Nephron progenitor cell (in vitro differentiated cells): Measurements from ENCODE around the gene RNASE13.
"Not testable (repeated sequence)": the region's sequence is repeated elsewhere in the genome, so short reads cannot be mapped to it uniquely, and the experiment has no call there.

Experiments used
- DNase-seq: peaks from one replicate; pipeline ENCODE4 v3.0.0; 2021
- H3K27ac Mint-ChIP-seq: 2 replicates; pipeline ENCODE4 v1.8.0; 2021; ENCODE audit warnings: mild to moderate bottlenecking, moderate library complexity, mixed read lengths
- H3K27me3 Mint-ChIP-seq: 2 replicates; pipeline ENCODE4 v1.8.0; 2021; ENCODE audit warnings: mild to moderate bottlenecking, low read depth, mixed read lengths; ENCODE audit not compliant: poor library complexity
- H3K36me3 Mint-ChIP-seq: 2 replicates; pipeline ENCODE4 v1.8.0; 2021; ENCODE audit warnings: low read depth, mixed read lengths
- H3K4me1 Mint-ChIP-seq: 2 replicates; pipeline ENCODE4 v1.8.0; 2021; ENCODE audit warnings: mixed read lengths
- H3K4me3 Mint-ChIP-seq: 2 replicates; pipeline ENCODE4 v1.8.0; 2021; ENCODE audit warnings: mild to moderate bottlenecking, moderate library complexity, mixed read lengths
- H3K9me3 Mint-ChIP-seq: 2 replicates; pipeline ENCODE4 v1.8.0; 2021; ENCODE audit warnings: mild to moderate bottlenecking, moderate library complexity, mixed read lengths
- TF ChIP-seq, protein P1 (sequence below): fragments of 200-600 bp; sonication (generic); IDR thresholded peaks from 2 replicates; pipeline ENCODE4 v1.5.0; 2021; ENCODE audit warnings: antibody characterized with exemption

The RNASE13 gene

DNA sequence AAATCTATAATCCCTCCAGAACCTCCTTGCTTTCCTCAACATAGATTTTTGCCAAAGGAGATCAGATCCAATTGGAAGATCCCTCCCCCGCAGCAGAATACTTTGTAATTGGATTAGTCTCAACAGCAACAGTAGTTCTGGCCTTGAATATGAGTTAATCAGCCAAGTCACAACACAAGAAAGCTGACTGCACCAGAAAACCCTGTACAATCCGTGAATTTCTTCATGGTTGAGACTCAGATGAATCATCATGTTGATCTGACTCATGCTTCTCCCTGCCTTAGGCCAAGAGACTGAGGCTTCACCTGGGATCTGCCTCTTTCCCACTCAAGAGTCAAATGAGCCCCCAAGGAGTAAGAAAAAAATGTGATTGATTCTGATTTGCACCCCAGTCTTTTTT lies 47.8 kb downstream of the RNASE13 start:
- Mint-ChIP-seq H3K27ac (no peak overlapping the region), H3K9me3 (no peaks in the 10 kb centered on the region), H3K27me3 (peaks cover 36% of the 10 kb centered on the region), H3K4me3 (no peak overlapping the region), H3K4me1 (peaks cover 27% of the 10 kb centered on the region), H3K36me3 (peaks cover 11% of the 10 kb centered on the region)
- TF ChIP-seq, protein P1, sequence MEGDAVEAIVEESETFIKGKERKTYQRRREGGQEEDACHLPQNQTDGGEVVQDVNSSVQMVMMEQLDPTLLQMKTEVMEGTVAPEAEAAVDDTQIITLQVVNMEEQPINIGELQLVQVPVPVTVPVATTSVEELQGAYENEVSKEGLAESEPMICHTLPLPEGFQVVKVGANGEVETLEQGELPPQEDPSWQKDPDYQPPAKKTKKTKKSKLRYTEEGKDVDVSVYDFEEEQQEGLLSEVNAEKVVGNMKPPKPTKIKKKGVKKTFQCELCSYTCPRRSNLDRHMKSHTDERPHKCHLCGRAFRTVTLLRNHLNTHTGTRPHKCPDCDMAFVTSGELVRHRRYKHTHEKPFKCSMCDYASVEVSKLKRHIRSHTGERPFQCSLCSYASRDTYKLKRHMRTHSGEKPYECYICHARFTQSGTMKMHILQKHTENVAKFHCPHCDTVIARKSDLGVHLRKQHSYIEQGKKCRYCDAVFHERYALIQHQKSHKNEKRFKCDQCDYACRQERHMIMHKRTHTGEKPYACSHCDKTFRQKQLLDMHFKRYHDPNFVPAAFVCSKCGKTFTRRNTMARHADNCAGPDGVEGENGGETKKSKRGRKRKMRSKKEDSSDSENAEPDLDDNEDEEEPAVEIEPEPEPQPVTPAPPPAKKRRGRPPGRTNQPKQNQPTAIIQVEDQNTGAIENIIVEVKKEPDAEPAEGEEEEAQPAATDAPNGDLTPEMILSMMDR = no peak
- no peak for DNase-seq

DNA sequence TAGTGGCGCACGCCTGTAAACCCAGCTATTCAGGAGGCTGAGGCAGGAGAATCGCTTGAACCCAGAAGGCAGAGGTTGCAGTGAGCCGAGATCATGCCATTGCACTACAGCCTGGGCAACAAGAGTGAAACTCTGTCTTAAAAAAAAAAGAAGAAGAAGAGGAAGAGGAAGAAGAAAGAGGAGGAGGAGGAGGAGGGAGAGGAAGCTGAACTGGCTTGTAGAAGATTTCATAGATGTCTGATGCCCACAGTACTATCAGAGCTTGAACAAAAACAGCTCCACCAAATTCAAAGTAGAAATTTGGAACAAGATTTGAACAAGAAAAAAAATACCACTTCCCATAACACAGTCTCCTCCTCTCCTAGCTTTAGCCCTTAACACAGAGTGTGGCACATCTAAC lies 49.0 kb downstream of the RNASE13 start:
- Mint-ChIP-seq H3K4me1 (peaks cover 16% of the 10 kb centered on the region), H3K27me3 (peaks cover 39% of the 10 kb centered on the region)
- H3K9me3 Mint-ChIP-seq, H3K4me3 Mint-ChIP-seq, DNase-seq, H3K36me3 Mint-ChIP-seq, H3K27ac Mint-ChIP-seq: not testable (repeated sequence)
